ENCODE data around the gene ERLIN1. TPM values are rescaled to one million over a fixed set of nuclear protein-coding genes. Genes with fewer than 3 reads are reported as not detected.

Gene ERLIN1
- polyA plus RNA-seq, 1 donor (not counting 4 experiments of a cell fraction or from before 2014, with no cell fraction given) = 45.6 TPM

GRCh38 chr10:100100651-100101184, 85.1 kb downstream of the ERLIN1 start:
- no peaks in the 10 kb centered on the region for H3K27me3 ChIP-seq (ENCODE audit: control insufficient read depth, extremely low read depth, insufficient read depth, low read length)
- no peaks in the 10 kb centered on the region for H3K36me3 ChIP-seq (ENCODE audit: control insufficient read depth in 2 of 2, extremely low read depth in 1 of 2, insufficient read depth in 2 of 2, low read length in 2 of 2)
- H3K9me1 ChIP-seq (ENCODE audit: control insufficient read depth, extremely low read depth, insufficient read depth, low read length) = no peaks in the 10 kb centered on the region
- no peaks in the 10 kb centered on the region for H3K4me1 ChIP-seq (ENCODE audit: control insufficient read depth, extremely low read depth, insufficient read depth, low read length)
- FAIRE-seq = no peak
- H3K4me2 ChIP-seq (ENCODE audit: control insufficient read depth, extremely low read depth, insufficient read depth, low read depth, low read length) = no peak overlapping the region
- no peak for DNase-seq (ENCODE audit: low read depth, low spot score)
- no peak overlapping the region for H3K9ac ChIP-seq (ENCODE audit: control insufficient read depth, extremely low read depth, insufficient read depth, low read length)
- no peaks in the 10 kb centered on the region for H4K20me1 ChIP-seq (ENCODE audit: control insufficient read depth, extremely low read depth, insufficient read depth, low read length)
- dilution Hi-C loops (cut with MboI; ENCODE audit: extremely low pct_ligation_motif_present, low sequenced_read_pairs) = no loop called here
- peaks cover 3% of the 10 kb centered on the region for H3K9me3 ChIP-seq (ENCODE audit: control insufficient read depth, low read depth, low read length)
- no peak for TF ChIP-seq EZH2 (IDR thresholded peaks at IDR 0.05; ENCODE audit: low read length)
- peak; percentile 34 to 61 (median 41) for TF ChIP-seq CTCF (optimal IDR thresholded peaks at IDR 0.05 in 1 of 3, IDR thresholded peaks at IDR 0.05 in 1 of 3, conservative IDR thresholded peaks at IDR 0.05 in 1 of 3; ENCODE audit: extremely low read depth in 1 of 3, insufficient read depth in 2 of 3, low read length in 3 of 3)
- no peaks in the 10 kb centered on the region for H3K79me2 ChIP-seq (ENCODE audit: control insufficient read depth, insufficient read depth, low read length)
- no peak overlapping the region for H3K27ac ChIP-seq (ENCODE audit: control insufficient read depth, insufficient read depth, low read length)
- no peak overlapping the region for H2AFZ ChIP-seq (ENCODE audit: control insufficient read depth, low read length)
- H3K4me3 ChIP-seq (ENCODE audit: control insufficient read depth in 2 of 3, extremely low read depth in 1 of 3, insufficient read depth in 2 of 3, low read depth in 1 of 3, low read length in 3 of 3) = no peak overlapping the region

Other genes with a start within 250 kb of the ERLIN1 start
- 7.7 to 26.9 TPM (median 15.8 TPM) in 3 replicates for gene DNMBP, start 176.1 kb downstream of the ERLIN1 start, polyA plus RNA-seq
- gene CPN1, start 104.2 kb downstream of the ERLIN1 start, polyA plus RNA-seq = not detected in 3 replicates
- gene CHUK, start 43.6 kb upstream of the ERLIN1 start, polyA plus RNA-seq = 13.4 to 21.8 TPM (median 14.0 TPM) in 3 replicates
- 13.5 to 20.2 TPM (median 15.5 TPM) in 3 replicates for gene CWF19L1, start 81.6 kb upstream of the ERLIN1 start, polyA plus RNA-seq
- gene BLOC1S2, start 100.7 kb upstream of the ERLIN1 start, polyA plus RNA-seq = 44.4 to 74.1 TPM (median 48.4 TPM) in 3 replicates
- not detected in 3 replicates for gene PKD2L1, start 144.2 kb upstream of the ERLIN1 start, polyA plus RNA-seq
- 900 to 1,358 TPM (median 1,275 TPM) in 3 replicates for gene SCD, start 161.2 kb upstream of the ERLIN1 start, polyA plus RNA-seq

Measured in keratinocyte (primary cell).